Activated B cell treated with CpG ODN at 0.5 μM for 24 hours (primary cell): Measurements from ENCODE around the gene STX4. TPM values are rescaled to one million over a fixed set of nuclear protein-coding genes. Genes with fewer than 3 reads are reported as not detected.

Experiments used
- ATAC-seq: fragments of 200-7000 bp; cut with Tn5 transposase; one replicate; pipeline ENCODE4 v1.10.0; 2021; ENCODE audit warnings: low read depth, mild to moderate bottlenecking, moderate library complexity
- CTCF ChIA-PET: fragments of 350-600 bp; sonication (Branson Sonifier 250); formaldehyde crosslinking; loops from one replicate; lab custom pipeline; 2021; ENCODE audit warnings: antibody characterized with exemption; lab: Charles Lee
- POLR2A ChIA-PET: fragments of 350-600 bp; sonication (Branson Sonifier 250); formaldehyde crosslinking; loops from one replicate; lab custom pipeline; 2021; ENCODE audit warnings: antibody characterized with exemption; lab: Charles Lee
- DNase-seq: peaks from one replicate; pipeline ENCODE4 v3.0.0; 2022
- H3K27ac Mint-ChIP-seq: one replicate; pipeline ENCODE4 v1.8.0; 2020; ENCODE audit warnings: mixed read lengths
- H3K27me3 Mint-ChIP-seq: one replicate; pipeline ENCODE4 v1.8.0; 2021; ENCODE audit warnings: mixed read lengths
- H3K36me3 Mint-ChIP-seq: one replicate; pipeline ENCODE4 v1.8.0; 2021; ENCODE audit warnings: low read depth, mixed read lengths
- H3K4me1 Mint-ChIP-seq: one replicate; pipeline ENCODE4 v1.8.0; 2021; ENCODE audit warnings: mixed read lengths
- H3K4me3 Mint-ChIP-seq: one replicate; pipeline ENCODE4 v1.8.0; 2020; ENCODE audit warnings: mild to moderate bottlenecking, mixed read lengths
- H3K9me3 Mint-ChIP-seq: one replicate; pipeline ENCODE4 v1.8.0; 2020; ENCODE audit warnings: mixed read lengths
- intact Hi-C: fragments of 100-400 bp; cut with micrococcal nuclease; formaldehyde crosslinking; loops from one replicate; pipeline ENCODE4 v1.15.1; 2024
- total RNA-seq: library from RNA; stranded (reverse); gene quantifications from 2 replicates; pipeline ENCODE4 v1.2.3, GENCODE V29; 2022
- TF ChIP-seq, protein P1 (sequence below): fragments of 200-600 bp; IDR thresholded peaks from one replicate; pipeline ENCODE4 v1.8.0; 2022; ENCODE audit warnings: antibody characterized with exemption, mild to moderate bottlenecking

The STX4 gene
- total RNA-seq, 1 donor from 2014 or later: 107 TPM

GRCh38 chr16:31072540-31073141 is 39.3 kb downstream of the STX4 start:
- intact Hi-C loops: loop anchor here (1.0 to 5.0 kb wide), 2 partner anchors 45 to 370 kb away; partner anchors contain the start of genes KAT8 and ZNF843
- H3K4me3 Mint-ChIP-seq: peak overlapping the region; percentile 96
- no peak for DNase-seq

GRCh38 chr16:31073142-31073969 is 40.0 kb downstream of the STX4 start:
- peaks cover 37% of the 10 kb centered on the region for H3K4me1 Mint-ChIP-seq
- TF ChIP-seq, protein P1, sequence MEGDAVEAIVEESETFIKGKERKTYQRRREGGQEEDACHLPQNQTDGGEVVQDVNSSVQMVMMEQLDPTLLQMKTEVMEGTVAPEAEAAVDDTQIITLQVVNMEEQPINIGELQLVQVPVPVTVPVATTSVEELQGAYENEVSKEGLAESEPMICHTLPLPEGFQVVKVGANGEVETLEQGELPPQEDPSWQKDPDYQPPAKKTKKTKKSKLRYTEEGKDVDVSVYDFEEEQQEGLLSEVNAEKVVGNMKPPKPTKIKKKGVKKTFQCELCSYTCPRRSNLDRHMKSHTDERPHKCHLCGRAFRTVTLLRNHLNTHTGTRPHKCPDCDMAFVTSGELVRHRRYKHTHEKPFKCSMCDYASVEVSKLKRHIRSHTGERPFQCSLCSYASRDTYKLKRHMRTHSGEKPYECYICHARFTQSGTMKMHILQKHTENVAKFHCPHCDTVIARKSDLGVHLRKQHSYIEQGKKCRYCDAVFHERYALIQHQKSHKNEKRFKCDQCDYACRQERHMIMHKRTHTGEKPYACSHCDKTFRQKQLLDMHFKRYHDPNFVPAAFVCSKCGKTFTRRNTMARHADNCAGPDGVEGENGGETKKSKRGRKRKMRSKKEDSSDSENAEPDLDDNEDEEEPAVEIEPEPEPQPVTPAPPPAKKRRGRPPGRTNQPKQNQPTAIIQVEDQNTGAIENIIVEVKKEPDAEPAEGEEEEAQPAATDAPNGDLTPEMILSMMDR: no peak
- H3K9me3 Mint-ChIP-seq: no peaks in the 10 kb centered on the region
- ChIA-PET CTCF (interaction anchor here (1.0 to 1.9 kb wide), 5 partner anchors 69 to 388 kb away, joined by 3 to 8 read pairs (median 3); partner anchors contain the start of genes HSD3B7 and ZNF843), POLR2A (interaction anchor here (0.6 to 2.9 kb wide), 34 partner anchors 9 to 1147 kb away, joined by 3 to 59 read pairs (median 5); partner anchors contain the start of genes ARMC5, FBRS, FUS and KAT8)
- intact Hi-C loops: loop anchor here (1.0 to 5.0 kb wide), 2 partner anchors 44 to 369 kb away; partner anchors contain the start of genes KAT8 and ZNF843
- peak; percentile 56 for ATAC-seq
- H3K27me3 Mint-ChIP-seq: no peaks in the 10 kb centered on the region
- peak overlapping the region; percentile 96 for H3K4me3 Mint-ChIP-seq
- DNase-seq: peak; percentile 85
- H3K27ac Mint-ChIP-seq: peak overlapping the region; percentile 91
- peaks cover 46% of the 10 kb centered on the region for H3K36me3 Mint-ChIP-seq

More at GRCh38 chr16:31072540-31073141, 39.3 kb downstream of the STX4 start:
- Mint-ChIP-seq H3K36me3 (peaks cover 39% of the 10 kb centered on the region), H3K27me3 (no peaks in the 10 kb centered on the region), H3K9me3 (no peaks in the 10 kb centered on the region), H3K27ac (peak overlapping the region; percentile 81), H3K4me1 (peaks cover 37% of the 10 kb centered on the region)
- POLR2A ChIA-PET: interaction anchor here (1.8 to 2.9 kb wide), 8 partner anchors 9 to 107 kb away, joined by 6 to 59 read pairs (median 36); partner anchors contain the start of genes FUS, KAT8, STX4 and VKORC1
- ATAC-seq: no peak
- CTCF ChIA-PET: interaction anchor here (1.9 kb wide), 1 partner anchor 88 kb away, joined by 6 read pairs; the partner anchor contains the start of gene HSD3B7
- TF ChIP-seq, protein P1: no peak

- intact Hi-C loops: loop anchor here (1.0 to 5.0 kb wide), 13 partner anchors 20 to 547 kb away; partner anchors contain the start of genes ARMC5, CTF1, FBXL19 and FUS
- H3K27me3 Mint-ChIP-seq: no peaks in the 10 kb centered on the region
Measured at GRCh38 chr16:31073970-31074813, 40.8 kb downstream of the STX4 start, which contains the start of the genes ZNF646 and ZNF668. Gene ZNF646, plus strand, starts transcription at chr16:31074422. Its CDS starts 1,903 bp downstream, at chr16:31076325. Gene ZNF668, minus strand, starts transcription at chr16:31074240. Its CDS starts 9,781 bp downstream, at chr16:31064459.

GRCh38 chr16:31074814-31075183 is 41.4 kb downstream of the STX4 start:
- peaks cover 60% of the 10 kb centered on the region for H3K36me3 Mint-ChIP-seq
- intact Hi-C loops: loop anchor here (1.0 to 5.0 kb wide), 12 partner anchors 20 to 548 kb away; partner anchors contain the start of genes ARMC5, CTF1, FBXL19 and FUS
- no peak for DNase-seq
- POLR2A ChIA-PET: interaction anchor here (0.7 to 2.9 kb wide), 20 partner anchors 9 to 799 kb away, joined by 3 to 59 read pairs (median 10); partner anchors contain the start of genes ARMC5, FBRS, FUS and KAT8
- no peak for ATAC-seq
- no peaks in the 10 kb centered on the region for H3K27me3 Mint-ChIP-seq
- H3K9me3 Mint-ChIP-seq: no peaks in the 10 kb centered on the region
- H3K4me1 Mint-ChIP-seq: peaks cover 34% of the 10 kb centered on the region
- peak overlapping the region; percentile 91 for H3K27ac Mint-ChIP-seq
- CTCF ChIA-PET: interaction anchor here (1.4 kb wide), 2 partner anchors 68 to 386 kb away, joined by 3 to 8 read pairs; no protein-coding TSS in a partner anchor
- H3K4me3 Mint-ChIP-seq: peak overlapping the region; percentile 95
- TF ChIP-seq, protein P1: no peak

More at GRCh38 chr16:31073970-31074813, 40.8 kb downstream of the STX4 start, which contains the start of the genes ZNF646 and ZNF668:
- DNase-seq (peak; percentile 86), ATAC-seq (peak; percentile 83)
- H3K4me3 Mint-ChIP-seq: peak within 1 kb of the TSS; percentile 96
- no peaks in the 10 kb centered on the region for H3K9me3 Mint-ChIP-seq
- TF ChIP-seq, protein P1: no peak
- CTCF ChIA-PET: interaction anchor here (1.0 to 1.9 kb wide), 5 partner anchors 68 to 387 kb away, joined by 3 to 8 read pairs (median 3); partner anchors contain the start of genes HSD3B7 and ZNF843
- H3K27ac Mint-ChIP-seq: peak within 1 kb of the TSS; percentile 91
- peaks cover 54% of the 10 kb centered on the region for H3K36me3 Mint-ChIP-seq
- peaks cover 34% of the 10 kb centered on the region for H3K4me1 Mint-ChIP-seq
- POLR2A ChIA-PET: interaction anchor here (0.6 to 2.9 kb wide), 36 partner anchors 8 to 1148 kb away, joined by 3 to 59 read pairs (median 5); partner anchors contain the start of genes ARMC5, FBRS, FUS and KAT8
